HG03064 (cell line): Measurements from ENCODE around the gene VPS8.
"Not testable (repeated sequence)": the region's sequence is repeated elsewhere in the genome, so short reads cannot be mapped to it uniquely, and the experiment has no call there.

Source experiments
- ATAC-seq: cut with Tn5 transposase; IDR thresholded peaks from one replicate; pipeline ENCODE4 v1.9.1; 2021; ENCODE audit warnings: low read depth; ENCODE audit not compliant: unreplicated experiment

VPS8 gene

GRCh38 chr3:184968115-184968514, 156.1 kb downstream of the VPS8 start:
- no peak for ATAC-seq

- no peak for ATAC-seq
These were observed 158.2 kb downstream of the VPS8 start for GRCh38 chr3:184970186-184970585.

- ATAC-seq, result no peak
These were observed 165.8 kb downstream of the VPS8 start for GRCh38 chr3:184977796-184978195.

GRCh38 chr3:184981071-184981470, 169.1 kb downstream of the VPS8 start:
- no peak for ATAC-seq

GRCh38 chr3:184982076-184982475, 170.1 kb downstream of the VPS8 start:
- no peak for ATAC-seq

GRCh38 chr3:184985586-184985985, 173.6 kb downstream of the VPS8 start:
- ATAC-seq, result no peak

- no peak for ATAC-seq
These were observed 174.5 kb downstream of the VPS8 start for GRCh38 chr3:184986366-184986889.

GRCh38 chr3:184993394-184993793, 181.4 kb downstream of the VPS8 start:
- no peak for ATAC-seq

- not testable (repeated sequence) for ATAC-seq
These were observed 191.9 kb downstream of the VPS8 start for GRCh38 chr3:185003876-185004275.

GRCh38 chr3:185009650-185010049, 197.7 kb downstream of the VPS8 start:
- no peak for ATAC-seq

- not testable (repeated sequence) for ATAC-seq
These were observed 205.6 kb downstream of the VPS8 start for GRCh38 chr3:185017584-185017983.

GRCh38 chr3:185017996-185018395, 206.0 kb downstream of the VPS8 start:
- not testable (repeated sequence) for ATAC-seq

- ATAC-seq, result no peak
These were observed 209.3 kb downstream of the VPS8 start for GRCh38 chr3:185021256-185021655.

GRCh38 chr3:185024406-185024805, 212.4 kb downstream of the VPS8 start:
- ATAC-seq, result no peak

- no peak for ATAC-seq
These were observed 213.0 kb downstream of the VPS8 start for GRCh38 chr3:185024966-185025365.

- no peak for ATAC-seq
These were observed 216.2 kb downstream of the VPS8 start for GRCh38 chr3:185028121-185028520.

- ATAC-seq, result no peak
These were observed 217.1 kb downstream of the VPS8 start for GRCh38 chr3:185029086-185029485.

- no peak for ATAC-seq
These were observed 218.4 kb downstream of the VPS8 start for GRCh38 chr3:185030399-185030798.

GRCh38 chr3:185030951-185031350, 219.0 kb downstream of the VPS8 start:
- no peak for ATAC-seq

- no peak for ATAC-seq
These were observed 225.8 kb downstream of the VPS8 start for GRCh38 chr3:185037801-185038200.

- no peak for ATAC-seq
These were observed 228.5 kb downstream of the VPS8 start for GRCh38 chr3:185040425-185040824.

GRCh38 chr3:185041540-185041939, 229.6 kb downstream of the VPS8 start:
- no peak for ATAC-seq
